Gastrocnemius medialis (tissue), 4 donors: ENCODE results near the gene EIF3B.

Experiments
- CTCF ChIP-seq, 5 experiments: fragments of 450-650 bp in 3 of 5; fragments of 200-600 bp in 2 of 5; sonication (generic) in 2 of 5; IDR thresholded peaks in 4 of 5; conservative IDR thresholded peaks in 1 of 5; 1 replicate in 4 of 5; 2 replicates in 1 of 5; pipeline ENCODE4 v1.5.1; 2016 to 2019; ENCODE audit warnings: antibody characterized with exemption in 5 of 5, mild to moderate bottlenecking in 3 of 5, moderate library complexity in 3 of 5
- POLR2A ChIP-seq, 2 donors: fragments of 450-650 bp; IDR thresholded peaks; one replicate each; pipeline ENCODE4 v1.6.1; 2017; ENCODE audit warnings: antibody characterized with exemption in 2 of 2, mild to moderate bottlenecking in 2 of 2, moderate library complexity in 2 of 2

DNA sequence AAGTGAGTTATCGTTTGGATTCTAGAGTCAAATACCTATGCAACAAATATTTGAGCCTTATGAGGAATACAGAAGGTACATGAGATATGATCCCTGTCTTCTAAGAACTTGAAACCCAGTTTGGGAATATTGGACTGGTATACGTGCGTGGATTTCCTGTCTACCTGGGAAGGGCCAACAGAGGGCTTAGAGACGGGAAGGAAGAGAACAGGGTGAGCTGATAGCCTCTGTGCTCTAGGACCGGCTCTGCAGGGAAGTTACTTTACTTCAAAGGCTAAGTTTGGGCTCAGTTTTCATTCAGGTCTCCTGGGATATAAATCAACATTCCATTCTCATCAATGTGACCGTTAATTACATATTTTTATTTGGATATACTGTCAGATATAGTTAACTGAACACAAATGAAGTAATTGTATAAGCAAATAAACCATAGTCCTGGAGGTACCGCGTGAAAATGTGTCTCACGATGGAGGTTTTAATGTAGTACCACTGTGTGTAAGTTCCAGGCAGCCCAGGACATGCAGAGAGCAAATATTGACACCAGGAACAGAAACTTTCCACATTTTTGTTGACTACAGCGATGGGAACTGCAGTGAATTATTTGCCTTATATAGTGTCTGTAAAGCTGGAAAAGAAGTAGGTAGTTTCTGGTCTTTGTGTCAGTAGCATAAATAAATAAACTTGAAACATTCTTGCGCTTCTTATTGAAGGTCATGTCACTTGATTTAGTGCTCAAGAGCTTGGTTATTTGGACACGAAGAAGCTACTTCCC, 57.4 kb downstream of the EIF3B start:
- TF ChIP-seq CTCF (IDR thresholded peaks at IDR 0.05 in 4 of 5, conservative IDR thresholded peaks at IDR 0.05 in 1 of 5) (no peak), POLR2A (IDR thresholded peaks at IDR 0.05) (no peak)
